Measurements from ENCODE around the gene COPRS. TPM values are rescaled to one million over a fixed set of nuclear protein-coding genes. Genes with fewer than 3 reads are reported as not detected.

The COPRS gene
- polyA plus RNA-seq (2013, experiment 1 of 2): 46.5 TPM
- polyA plus RNA-seq (2013, experiment 2 of 2): 42.2 TPM

GRCh38 chr17:31858642-31859486 lies at the start of gene COPRS:
Gene COPRS (minus strand): TSS chr17:31859244. CDS start chr17:31859199, 45 bp downstream.
- H3K9me3 ChIP-seq (ENCODE audit: control insufficient read depth, low read length): no peaks in the 10 kb centered on the region
- peak within 1 kb of the TSS; percentile 59 for H3K27ac ChIP-seq (ENCODE audit: low read depth, low read length, severe bottlenecking)
- H3K4me3 ChIP-seq (ENCODE audit: extremely low read depth, insufficient read depth, low read length, poor library complexity, severe bottlenecking): peak within 1 kb of the TSS; percentile 55
- H3K36me3 ChIP-seq (ENCODE audit: control insufficient read depth, insufficient read depth, low read length): peaks cover 51% of the 10 kb centered on the region
- WGBS, 2 experiments (ENCODE audit: insufficient coverage in 2 of 2): 0% methylated on average over 57 to 61 of the region's 100 CpGs
- peaks cover 15% of the 10 kb centered on the region for H3K4me1 ChIP-seq (ENCODE audit: control insufficient read depth, insufficient read depth, low read length, poor library complexity, severe bottlenecking)

GRCh38 chr17:31908386-31908785 lies 49.3 kb upstream of the COPRS start:
- H3K9me3 ChIP-seq (ENCODE audit: control insufficient read depth, low read length): no peaks in the 10 kb centered on the region
- no peak overlapping the region for H3K4me3 ChIP-seq (ENCODE audit: extremely low read depth, insufficient read depth, low read length, poor library complexity, severe bottlenecking)
- no peaks in the 10 kb centered on the region for H3K36me3 ChIP-seq (ENCODE audit: control insufficient read depth, insufficient read depth, low read length)
- H3K27ac ChIP-seq (ENCODE audit: low read depth, low read length, severe bottlenecking): no peak overlapping the region
- H3K4me1 ChIP-seq (ENCODE audit: control insufficient read depth, insufficient read depth, low read length, poor library complexity, severe bottlenecking): no peaks in the 10 kb centered on the region

GRCh38 chr17:31907342-31907962 lies 48.4 kb upstream of the COPRS start:
- Histone ChIP-seq H3K27ac (ENCODE audit: low read depth, low read length, severe bottlenecking) (no peak overlapping the region), H3K36me3 (ENCODE audit: control insufficient read depth, insufficient read depth, low read length) (no peaks in the 10 kb centered on the region), H3K9me3 (ENCODE audit: control insufficient read depth, low read length) (no peaks in the 10 kb centered on the region), H3K4me1 (ENCODE audit: control insufficient read depth, insufficient read depth, low read length, poor library complexity, severe bottlenecking) (no peaks in the 10 kb centered on the region), H3K4me3 (ENCODE audit: extremely low read depth, insufficient read depth, low read length, poor library complexity, severe bottlenecking) (no peak overlapping the region)
- WGBS, 2 experiments (ENCODE audit: insufficient coverage in 2 of 2): 82 to 87% methylated on average over 3 to 4 of the region's 7 CpGs

GRCh38 chr17:31903401-31903800 lies 44.4 kb upstream of the COPRS start:
- 86 to 93% methylated on average over 7 to 8 of the region's 16 CpGs for WGBS, 2 experiments (ENCODE audit: insufficient coverage in 2 of 2)

GRCh38 chr17:31902693-31903092 lies 43.6 kb upstream of the COPRS start:
- H3K36me3 ChIP-seq (ENCODE audit: control insufficient read depth, insufficient read depth, low read length): peaks cover 22% of the 10 kb centered on the region
- H3K27ac ChIP-seq (ENCODE audit: low read depth, low read length, severe bottlenecking): no peak overlapping the region
- H3K4me3 ChIP-seq (ENCODE audit: extremely low read depth, insufficient read depth, low read length, poor library complexity, severe bottlenecking): no peak overlapping the region
- H3K4me1 ChIP-seq (ENCODE audit: control insufficient read depth, insufficient read depth, low read length, poor library complexity, severe bottlenecking): no peaks in the 10 kb centered on the region
- no peaks in the 10 kb centered on the region for H3K9me3 ChIP-seq (ENCODE audit: control insufficient read depth, low read length)
- 73 to 92% methylated on average over 1 to 2 of the region's 2 CpGs for WGBS, 2 experiments (ENCODE audit: insufficient coverage in 2 of 2)

More at GRCh38 chr17:31903401-31903800, 44.4 kb upstream of the COPRS start:
- H3K4me3 ChIP-seq (ENCODE audit: extremely low read depth, insufficient read depth, low read length, poor library complexity, severe bottlenecking): no peak overlapping the region
- H3K27ac ChIP-seq (ENCODE audit: low read depth, low read length, severe bottlenecking): no peak overlapping the region
- H3K4me1 ChIP-seq (ENCODE audit: control insufficient read depth, insufficient read depth, low read length, poor library complexity, severe bottlenecking): no peaks in the 10 kb centered on the region
- peaks cover 15% of the 10 kb centered on the region for H3K36me3 ChIP-seq (ENCODE audit: control insufficient read depth, insufficient read depth, low read length)
- H3K9me3 ChIP-seq (ENCODE audit: control insufficient read depth, low read length): no peaks in the 10 kb centered on the region

GRCh38 chr17:31900877-31901276 lies 41.8 kb upstream of the COPRS start:
- Histone ChIP-seq H3K4me3 (ENCODE audit: extremely low read depth, insufficient read depth, low read length, poor library complexity, severe bottlenecking) (peak overlapping the region; percentile 69), H3K36me3 (ENCODE audit: control insufficient read depth, insufficient read depth, low read length) (peaks cover 38% of the 10 kb centered on the region), H3K27ac (ENCODE audit: low read depth, low read length, severe bottlenecking) (peak overlapping the region; percentile 52), H3K9me3 (ENCODE audit: control insufficient read depth, low read length) (no peaks in the 10 kb centered on the region), H3K4me1 (ENCODE audit: control insufficient read depth, insufficient read depth, low read length, poor library complexity, severe bottlenecking) (no peaks in the 10 kb centered on the region)
- 0% methylated on average over 1 to 3 of the region's 5 CpGs for WGBS, 2 experiments (ENCODE audit: insufficient coverage in 2 of 2)

GRCh38 chr17:31888124-31888523 lies 29.1 kb upstream of the COPRS start:
- H3K27ac ChIP-seq (ENCODE audit: low read depth, low read length, severe bottlenecking): no peak overlapping the region
- no peaks in the 10 kb centered on the region for H3K9me3 ChIP-seq (ENCODE audit: control insufficient read depth, low read length)
- peaks cover 94% of the 10 kb centered on the region for H3K36me3 ChIP-seq (ENCODE audit: control insufficient read depth, insufficient read depth, low read length)
- 93 to 100% methylated on average over 2 to 3 of the region's 4 CpGs for WGBS, 2 experiments (ENCODE audit: insufficient coverage in 2 of 2)
- no peaks in the 10 kb centered on the region for H3K4me1 ChIP-seq (ENCODE audit: control insufficient read depth, insufficient read depth, low read length, poor library complexity, severe bottlenecking)
- H3K4me3 ChIP-seq (ENCODE audit: extremely low read depth, insufficient read depth, low read length, poor library complexity, severe bottlenecking): no peak overlapping the region

GRCh38 chr17:31882571-31882970 lies 23.5 kb upstream of the COPRS start:
- 96 to 100% methylated on average over 4 to 5 of the region's 6 CpGs for WGBS, 2 experiments (ENCODE audit: insufficient coverage in 2 of 2)
- Histone ChIP-seq H3K36me3 (ENCODE audit: control insufficient read depth, insufficient read depth, low read length) (peaks cover 87% of the 10 kb centered on the region), H3K27ac (ENCODE audit: low read depth, low read length, severe bottlenecking) (no peak overlapping the region)

GRCh38 chr17:31880311-31880710 lies 21.3 kb upstream of the COPRS start:
- peaks cover 87% of the 10 kb centered on the region for H3K36me3 ChIP-seq (ENCODE audit: control insufficient read depth, insufficient read depth, low read length)
- H3K9me3 ChIP-seq (ENCODE audit: control insufficient read depth, low read length): no peaks in the 10 kb centered on the region
- H3K4me3 ChIP-seq (ENCODE audit: extremely low read depth, insufficient read depth, low read length, poor library complexity, severe bottlenecking): no peak overlapping the region
- H3K27ac ChIP-seq (ENCODE audit: low read depth, low read length, severe bottlenecking): no peak overlapping the region
- 87 to 100% methylated on average over 3 to 5 of the region's 8 CpGs for WGBS, 2 experiments (ENCODE audit: insufficient coverage in 2 of 2)
- H3K4me1 ChIP-seq (ENCODE audit: control insufficient read depth, insufficient read depth, low read length, poor library complexity, severe bottlenecking): no peaks in the 10 kb centered on the region

More at GRCh38 chr17:31882571-31882970, 23.5 kb upstream of the COPRS start:
- Histone ChIP-seq H3K9me3 (ENCODE audit: control insufficient read depth, low read length) (no peaks in the 10 kb centered on the region), H3K4me3 (ENCODE audit: extremely low read depth, insufficient read depth, low read length, poor library complexity, severe bottlenecking) (no peak overlapping the region), H3K4me1 (ENCODE audit: control insufficient read depth, insufficient read depth, low read length, poor library complexity, severe bottlenecking) (no peaks in the 10 kb centered on the region)

- H3K27ac ChIP-seq (ENCODE audit: low read depth, low read length, severe bottlenecking): no peak overlapping the region
- peaks cover 87% of the 10 kb centered on the region for H3K36me3 ChIP-seq (ENCODE audit: control insufficient read depth, insufficient read depth, low read length)
- no peak overlapping the region for H3K4me3 ChIP-seq (ENCODE audit: extremely low read depth, insufficient read depth, low read length, poor library complexity, severe bottlenecking)
- H3K9me3 ChIP-seq (ENCODE audit: control insufficient read depth, low read length): no peaks in the 10 kb centered on the region
- H3K4me1 ChIP-seq (ENCODE audit: control insufficient read depth, insufficient read depth, low read length, poor library complexity, severe bottlenecking): no peaks in the 10 kb centered on the region
Measured at GRCh38 chr17:31878703-31879073, 19.6 kb upstream of the COPRS start.
